Thyroid gland (tissue), 4 donors: ENCODE results near the gene PIGP.

ENCODE experiments used
- POLR2A ChIP-seq, 2 donors: fragments of 450-650 bp; IDR thresholded peaks; one replicate each; pipeline ENCODE4 v1.6.1; 2017; ENCODE audit warnings: antibody characterized with exemption in 2 of 2, mild to moderate bottlenecking in 2 of 2, moderate library complexity in 1 of 2
- TF ChIP-seq, protein P1 (sequence below), 6 experiments: fragments of 200-600 bp in 3 of 6; fragments of 450-650 bp in 3 of 6; sonication (generic) in 3 of 6; IDR thresholded peaks; one replicate each; pipeline ENCODE4 v1.5.1; 2016 to 2019; ENCODE audit warnings: antibody characterized with exemption in 6 of 6, mild to moderate bottlenecking in 2 of 6, inconsistent platforms in 1 of 6, moderate library complexity in 1 of 6

DNA sequence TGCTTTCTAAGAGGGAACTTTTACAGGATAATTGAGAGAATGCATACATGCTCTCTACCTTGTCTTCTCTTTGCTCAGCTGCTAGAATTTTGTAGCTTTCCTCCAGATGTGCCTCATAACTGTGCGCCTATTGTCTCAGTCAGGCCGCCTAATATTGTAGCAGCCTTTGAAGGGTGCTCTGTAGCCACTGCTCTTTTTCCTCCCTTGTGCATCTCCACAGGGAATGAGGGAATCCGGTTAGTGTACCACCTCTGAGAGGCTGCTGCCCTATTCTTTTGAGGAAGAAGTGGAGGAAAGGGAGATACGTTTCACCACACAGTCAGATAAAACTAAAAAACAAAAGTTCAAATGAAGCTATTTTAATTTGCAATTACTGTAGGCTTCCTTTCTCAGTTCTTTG lies 22.9 kb upstream of the PIGP start:
- TF ChIP-seq, protein P1, sequence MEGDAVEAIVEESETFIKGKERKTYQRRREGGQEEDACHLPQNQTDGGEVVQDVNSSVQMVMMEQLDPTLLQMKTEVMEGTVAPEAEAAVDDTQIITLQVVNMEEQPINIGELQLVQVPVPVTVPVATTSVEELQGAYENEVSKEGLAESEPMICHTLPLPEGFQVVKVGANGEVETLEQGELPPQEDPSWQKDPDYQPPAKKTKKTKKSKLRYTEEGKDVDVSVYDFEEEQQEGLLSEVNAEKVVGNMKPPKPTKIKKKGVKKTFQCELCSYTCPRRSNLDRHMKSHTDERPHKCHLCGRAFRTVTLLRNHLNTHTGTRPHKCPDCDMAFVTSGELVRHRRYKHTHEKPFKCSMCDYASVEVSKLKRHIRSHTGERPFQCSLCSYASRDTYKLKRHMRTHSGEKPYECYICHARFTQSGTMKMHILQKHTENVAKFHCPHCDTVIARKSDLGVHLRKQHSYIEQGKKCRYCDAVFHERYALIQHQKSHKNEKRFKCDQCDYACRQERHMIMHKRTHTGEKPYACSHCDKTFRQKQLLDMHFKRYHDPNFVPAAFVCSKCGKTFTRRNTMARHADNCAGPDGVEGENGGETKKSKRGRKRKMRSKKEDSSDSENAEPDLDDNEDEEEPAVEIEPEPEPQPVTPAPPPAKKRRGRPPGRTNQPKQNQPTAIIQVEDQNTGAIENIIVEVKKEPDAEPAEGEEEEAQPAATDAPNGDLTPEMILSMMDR (IDR thresholded peaks at IDR 0.05): no peak
- no peak for TF ChIP-seq POLR2A (IDR thresholded peaks at IDR 0.05)
